OCI-LY7 (cell line): ENCODE measurements around the gene SLC16A12.

Source experiments
- EZH2phosphoT487 ChIP-seq: fragments of 200-600 bp; sonication (generic); IDR thresholded peaks from 2 replicates; pipeline ENCODE4 v1.6.1; 2018; ENCODE audit warnings: low read depth, borderline replicate concordance, mild to moderate bottlenecking, mixed run types, antibody characterized with exemption, low read length, moderate library complexity, mixed read lengths
- TF ChIP-seq, protein P1 (sequence below): fragments of 200-600 bp; sonication (generic); conservative IDR thresholded peaks from 2 replicates; pipeline ENCODE4 v1.5.1; 2014; ENCODE audit warnings: mild to moderate bottlenecking, antibody characterized with exemption, low read length, moderate library complexity, mixed read lengths

DNA sequence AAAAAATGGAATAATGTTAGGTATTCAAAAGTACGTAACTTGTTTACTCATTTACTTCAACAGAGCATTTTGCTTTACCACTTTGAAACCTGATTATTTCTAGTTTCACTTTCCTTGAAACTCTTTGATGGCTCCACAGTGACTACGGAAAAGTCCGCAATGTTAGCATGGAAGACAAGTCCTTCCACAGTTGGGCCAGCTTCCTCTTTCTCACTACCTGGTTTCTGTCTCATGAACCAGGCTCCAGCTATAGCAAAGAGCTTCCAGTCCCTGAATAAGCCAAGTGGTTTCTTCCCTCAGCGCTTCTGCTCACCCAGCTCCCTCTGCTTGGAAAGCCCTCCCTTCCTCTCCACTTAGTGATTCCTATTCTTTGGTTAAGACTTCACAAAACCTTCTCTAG, 44.8 kb upstream of the SLC16A12 start:
- TF ChIP-seq, protein P1, sequence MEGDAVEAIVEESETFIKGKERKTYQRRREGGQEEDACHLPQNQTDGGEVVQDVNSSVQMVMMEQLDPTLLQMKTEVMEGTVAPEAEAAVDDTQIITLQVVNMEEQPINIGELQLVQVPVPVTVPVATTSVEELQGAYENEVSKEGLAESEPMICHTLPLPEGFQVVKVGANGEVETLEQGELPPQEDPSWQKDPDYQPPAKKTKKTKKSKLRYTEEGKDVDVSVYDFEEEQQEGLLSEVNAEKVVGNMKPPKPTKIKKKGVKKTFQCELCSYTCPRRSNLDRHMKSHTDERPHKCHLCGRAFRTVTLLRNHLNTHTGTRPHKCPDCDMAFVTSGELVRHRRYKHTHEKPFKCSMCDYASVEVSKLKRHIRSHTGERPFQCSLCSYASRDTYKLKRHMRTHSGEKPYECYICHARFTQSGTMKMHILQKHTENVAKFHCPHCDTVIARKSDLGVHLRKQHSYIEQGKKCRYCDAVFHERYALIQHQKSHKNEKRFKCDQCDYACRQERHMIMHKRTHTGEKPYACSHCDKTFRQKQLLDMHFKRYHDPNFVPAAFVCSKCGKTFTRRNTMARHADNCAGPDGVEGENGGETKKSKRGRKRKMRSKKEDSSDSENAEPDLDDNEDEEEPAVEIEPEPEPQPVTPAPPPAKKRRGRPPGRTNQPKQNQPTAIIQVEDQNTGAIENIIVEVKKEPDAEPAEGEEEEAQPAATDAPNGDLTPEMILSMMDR = no peak
- TF ChIP-seq EZH2phosphoT487 = no peak
